Measurements from ENCODE around the gene TM4SF4. TPM values are rescaled to one million over a fixed set of nuclear protein-coding genes. Genes with fewer than 3 reads are reported as not detected.

The TM4SF4 gene
- total and polyA plus RNA-seq, 2 of the 8 experiments (the other 6 are each of a cell fraction or from before 2014, with no cell fraction given): not detected

DNA sequence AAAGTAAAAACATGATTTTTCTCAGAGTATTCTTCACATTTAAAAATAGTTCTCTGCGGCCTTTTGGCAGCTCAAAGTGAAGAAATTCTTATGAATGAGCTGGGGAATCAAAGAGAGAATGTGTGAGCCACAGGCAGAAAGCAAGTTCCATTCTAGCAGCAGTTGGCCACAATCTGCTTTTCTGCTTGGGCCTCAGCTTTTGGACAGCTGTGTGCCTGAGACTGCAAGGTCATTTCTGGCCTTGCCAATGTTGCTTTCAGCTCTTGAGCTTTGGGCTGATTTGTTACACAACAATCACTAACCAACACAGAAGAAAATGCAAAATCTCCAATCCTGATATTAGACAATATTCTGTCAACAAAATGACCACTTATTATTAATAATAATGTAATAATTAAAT, 14.4 kb upstream of the TM4SF4 start:
- TF ChIP-seq SRF (IDR thresholded peaks at IDR 0.05; ENCODE audit: low read depth, low read length): no peak
- no peak for TF ChIP-seq RAD21 (IDR thresholded peaks at IDR 0.05 in 1 of 2, conservative IDR thresholded peaks at IDR 0.05 in 1 of 2; ENCODE audit: low read depth in 2 of 2, low read length in 2 of 2)
- TF ChIP-seq GTF2F1 (IDR thresholded peaks at IDR 0.05; ENCODE audit: borderline replicate concordance, low read depth, low read length): no peak
- TF ChIP-seq EGR1 (IDR thresholded peaks at IDR 0.05; ENCODE audit: borderline replicate concordance, low read depth, low read length): no peak
- no peak for TF ChIP-seq ZNF274 (IDR thresholded peaks at IDR 0.05; ENCODE audit: borderline replicate concordance, extremely low read depth, low read length)
- no peak for TF ChIP-seq BCL11A (IDR thresholded peaks at IDR 0.05; ENCODE audit: low read depth in 2 of 2, low read length in 2 of 2)
- TF ChIP-seq, protein P1, sequence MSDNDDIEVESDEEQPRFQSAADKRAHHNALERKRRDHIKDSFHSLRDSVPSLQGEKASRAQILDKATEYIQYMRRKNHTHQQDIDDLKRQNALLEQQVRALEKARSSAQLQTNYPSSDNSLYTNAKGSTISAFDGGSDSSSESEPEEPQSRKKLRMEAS (IDR thresholded peaks at IDR 0.05): no peak
- H3K9me3 ChIP-seq (ENCODE audit: insufficient read depth in 2 of 2, low read depth in 1 of 2, low read length in 1 of 2): no peaks in the 10 kb centered on the region
- no peak overlapping the region for H3K14ac ChIP-seq (ENCODE audit: insufficient read length)
- H3K79me2 ChIP-seq (ENCODE audit: control insufficient read depth in 1 of 2, insufficient read depth in 2 of 2, low read length in 2 of 2): no peaks in the 10 kb centered on the region
- no peak overlapping the region for H2BK15ac ChIP-seq (ENCODE audit: low read length)
- no peak overlapping the region for H3K27ac ChIP-seq (ENCODE audit: low read depth, low read length)
- H2AK5ac ChIP-seq (ENCODE audit: low read depth, low read length): no peak overlapping the region
- no peak overlapping the region for H3K4me2 ChIP-seq (ENCODE audit: insufficient read depth in 1 of 2, low read depth in 2 of 2, low read length in 2 of 2)
- no peak overlapping the region for H2BK12ac ChIP-seq (ENCODE audit: low read depth, low read length)
- H2AFZ ChIP-seq (ENCODE audit: low read length): no peak overlapping the region
- DNase-seq (ENCODE audit: low read depth in 1 of 2, low spot score in 2 of 2): no peak
- no peaks in the 10 kb centered on the region for H3K23me2 ChIP-seq (ENCODE audit: low read depth, low read length)
- WGBS, 2 experiments (ENCODE audit: extremely low coverage in 1 of 2, insufficient coverage in 1 of 2, insufficient read length in 1 of 2, insufficient replicate concordance in 2 of 2, low coverage in 1 of 2, low lambda C conversion rate in 2 of 2, missing lambda C conversion rate in 1 of 2): 85% methylated on average over 1 of the region's 1 CpG; no CpG with 5 or more reads in 1 of the 2 experiments
- H3K56ac ChIP-seq (replicated peaks; ENCODE audit: insufficient read length, low read depth, low read length): no peak overlapping the region
- H4K8ac ChIP-seq (ENCODE audit: extremely low read depth, insufficient read depth, low read length): no peak overlapping the region
- no peaks in the 10 kb centered on the region for H3K4me1 ChIP-seq (replicated peaks in 1 of 4; ENCODE audit: control insufficient read depth in 3 of 4, insufficient read depth in 4 of 4, low read length in 3 of 4)
- no peak overlapping the region for H3K9ac ChIP-seq (replicated peaks in 1 of 4; ENCODE audit: extremely low read depth in 1 of 4, low read depth in 3 of 4, low read length in 3 of 4)
- no peak overlapping the region for H3K23ac ChIP-seq (ENCODE audit: insufficient read length)
- H4K5ac ChIP-seq (ENCODE audit: insufficient read length, low read depth, low read length): no peak overlapping the region
- H4K91ac ChIP-seq (replicated peaks; ENCODE audit: insufficient read length, low read length): no peak overlapping the region
- CTCF ChIA-PET (ENCODE audit: partially characterized antibody): interaction anchor here (1.8 to 2.7 kb wide), 3 partner anchors 10 to 107 kb away, joined by 4 to 8 read pairs (median 7); no protein-coding TSS in a partner anchor
- no peaks in the 10 kb centered on the region for H3K36me3 ChIP-seq (ENCODE audit: control insufficient read depth in 2 of 4, insufficient read depth in 4 of 4, low read length in 3 of 4)
- H3K4me3 ChIP-seq (ENCODE audit: extremely low read depth in 1 of 4, insufficient read depth in 2 of 4, low read depth in 3 of 4, low read length in 4 of 4): no peak overlapping the region
- POLR2A ChIA-PET (ENCODE audit: partially characterized antibody): no interaction called here
- no peaks in the 10 kb centered on the region for H3K27me3 ChIP-seq (replicated peaks in 1 of 4; ENCODE audit: control insufficient read depth in 3 of 4, extremely low read depth in 1 of 4, insufficient read depth in 3 of 4, low read length in 3 of 4)
- no peak overlapping the region for H3K18ac ChIP-seq (ENCODE audit: extremely low read depth, low read length)
- no peak overlapping the region for H2BK5ac ChIP-seq (ENCODE audit: low read depth, low read length)
- no peaks in the 10 kb centered on the region for H4K20me1 ChIP-seq (replicated peaks in 1 of 2; ENCODE audit: control insufficient read depth in 1 of 2, insufficient read depth in 2 of 2, low read length in 2 of 2)
- no peaks in the 10 kb centered on the region for H3K79me1 ChIP-seq (ENCODE audit: low read depth, low read length)
- H3K4ac ChIP-seq (replicated peaks; ENCODE audit: insufficient read length, low read depth, low read length): no peak overlapping the region
- H2BK20ac ChIP-seq (ENCODE audit: low read length): no peak overlapping the region
- no peak for FAIRE-seq
- H2BK120ac ChIP-seq (replicated peaks; ENCODE audit: low read depth, low read length): no peak overlapping the region

Data from H1 (cell line).